Measurements from ENCODE around the gene TPPP2. TPM values are rescaled to one million over a fixed set of nuclear protein-coding genes. Genes with fewer than 3 reads are reported as not detected.

The TPPP2 gene
- total RNA-seq, 2 experiments from 2014 or later, result not detected

DNA sequence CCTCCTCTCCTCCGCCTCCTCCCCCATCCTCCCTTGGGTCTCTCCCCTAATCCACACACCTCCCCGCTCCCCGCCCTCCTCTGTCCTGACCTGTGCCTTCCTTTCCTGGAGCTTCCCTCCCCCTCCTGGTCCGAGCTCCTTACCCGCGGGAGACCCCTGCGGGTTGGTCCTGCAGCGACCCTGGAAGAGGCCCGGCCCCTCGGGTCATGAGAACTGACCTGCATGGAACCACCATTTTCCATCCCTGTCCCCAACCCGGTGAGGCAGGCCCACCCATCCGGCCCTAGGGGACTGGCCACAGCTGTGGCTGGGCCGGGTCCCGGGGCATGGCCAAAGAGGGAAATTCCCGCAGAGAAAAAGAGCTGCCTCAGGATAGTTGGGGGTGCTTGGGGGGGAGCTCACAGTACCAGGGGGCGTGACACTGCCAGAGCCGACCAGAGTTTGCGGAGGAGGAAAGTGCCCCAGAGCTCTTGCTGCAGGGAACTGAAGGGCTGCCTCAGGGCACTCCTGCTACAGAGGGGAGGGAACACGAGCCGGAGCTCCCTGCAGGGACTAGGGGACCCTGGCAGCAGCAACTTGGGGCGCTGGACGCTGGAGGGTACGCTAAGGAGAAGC, 40.7 kb downstream of the TPPP2 start:
- H3K9me3 ChIP-seq (ENCODE audit: control insufficient read depth in 1 of 2, insufficient read depth in 1 of 2, low read length in 2 of 2), result peaks cover 0 to 13% of the 10 kb centered on the region in 2 experiments
- Mint-ChIP-seq H3K9me3 (no peaks in the 10 kb centered on the region), H3K27ac (no peak overlapping the region), H3K36me3 (ENCODE audit: low read depth) (no peaks in the 10 kb centered on the region), H3K4me1 (ENCODE audit: low read depth) (peaks cover 37% of the 10 kb centered on the region), H3K4me3 (peak overlapping the region; percentile 86), H3K27me3 (peaks cover 75% of the 10 kb centered on the region)
- TF ChIP-seq, protein P1, sequence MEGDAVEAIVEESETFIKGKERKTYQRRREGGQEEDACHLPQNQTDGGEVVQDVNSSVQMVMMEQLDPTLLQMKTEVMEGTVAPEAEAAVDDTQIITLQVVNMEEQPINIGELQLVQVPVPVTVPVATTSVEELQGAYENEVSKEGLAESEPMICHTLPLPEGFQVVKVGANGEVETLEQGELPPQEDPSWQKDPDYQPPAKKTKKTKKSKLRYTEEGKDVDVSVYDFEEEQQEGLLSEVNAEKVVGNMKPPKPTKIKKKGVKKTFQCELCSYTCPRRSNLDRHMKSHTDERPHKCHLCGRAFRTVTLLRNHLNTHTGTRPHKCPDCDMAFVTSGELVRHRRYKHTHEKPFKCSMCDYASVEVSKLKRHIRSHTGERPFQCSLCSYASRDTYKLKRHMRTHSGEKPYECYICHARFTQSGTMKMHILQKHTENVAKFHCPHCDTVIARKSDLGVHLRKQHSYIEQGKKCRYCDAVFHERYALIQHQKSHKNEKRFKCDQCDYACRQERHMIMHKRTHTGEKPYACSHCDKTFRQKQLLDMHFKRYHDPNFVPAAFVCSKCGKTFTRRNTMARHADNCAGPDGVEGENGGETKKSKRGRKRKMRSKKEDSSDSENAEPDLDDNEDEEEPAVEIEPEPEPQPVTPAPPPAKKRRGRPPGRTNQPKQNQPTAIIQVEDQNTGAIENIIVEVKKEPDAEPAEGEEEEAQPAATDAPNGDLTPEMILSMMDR (IDR thresholded peaks at IDR 0.05), result no peak
- ChIA-PET POLR2A (interaction anchor here (0.7 to 2.1 kb wide), 7 partner anchors 17 to 73 kb away, joined by 3 to 15 read pairs (median 6); partner anchors contain the start of gene ZNF219), CTCF (interaction anchor here (0.9 to 2.7 kb wide), 5 partner anchors 18 to 56 kb away, joined by 3 to 26 read pairs (median 10); no protein-coding TSS in a partner anchor)
- peaks cover 37% of the 10 kb centered on the region for H3K4me1 ChIP-seq (ENCODE audit: insufficient read depth, low read length)
- intact Hi-C loops (cut with DNase I, micrococcal nuclease), result no loop called here
- H3K36me3 ChIP-seq (ENCODE audit: insufficient read depth, low read length), result no peaks in the 10 kb centered on the region
- ATAC-seq (ENCODE audit: poor library complexity), result peak; percentile 39
- peaks cover 44 to 59% of the 10 kb centered on the region in 2 experiments for H3K27me3 ChIP-seq (ENCODE audit: control insufficient read depth in 1 of 2, insufficient read depth in 2 of 2, low read length in 2 of 2)
- peak in 5 of 14 experiments; percentile 10 to 61 (median 25) for DNase-seq
- peak overlapping the region; percentile 51 for H3K4me3 ChIP-seq (ENCODE audit: low read length)
- no peak overlapping the region for H3K27ac ChIP-seq (ENCODE audit: low read depth in 1 of 2, low read length in 2 of 2)

DNA sequence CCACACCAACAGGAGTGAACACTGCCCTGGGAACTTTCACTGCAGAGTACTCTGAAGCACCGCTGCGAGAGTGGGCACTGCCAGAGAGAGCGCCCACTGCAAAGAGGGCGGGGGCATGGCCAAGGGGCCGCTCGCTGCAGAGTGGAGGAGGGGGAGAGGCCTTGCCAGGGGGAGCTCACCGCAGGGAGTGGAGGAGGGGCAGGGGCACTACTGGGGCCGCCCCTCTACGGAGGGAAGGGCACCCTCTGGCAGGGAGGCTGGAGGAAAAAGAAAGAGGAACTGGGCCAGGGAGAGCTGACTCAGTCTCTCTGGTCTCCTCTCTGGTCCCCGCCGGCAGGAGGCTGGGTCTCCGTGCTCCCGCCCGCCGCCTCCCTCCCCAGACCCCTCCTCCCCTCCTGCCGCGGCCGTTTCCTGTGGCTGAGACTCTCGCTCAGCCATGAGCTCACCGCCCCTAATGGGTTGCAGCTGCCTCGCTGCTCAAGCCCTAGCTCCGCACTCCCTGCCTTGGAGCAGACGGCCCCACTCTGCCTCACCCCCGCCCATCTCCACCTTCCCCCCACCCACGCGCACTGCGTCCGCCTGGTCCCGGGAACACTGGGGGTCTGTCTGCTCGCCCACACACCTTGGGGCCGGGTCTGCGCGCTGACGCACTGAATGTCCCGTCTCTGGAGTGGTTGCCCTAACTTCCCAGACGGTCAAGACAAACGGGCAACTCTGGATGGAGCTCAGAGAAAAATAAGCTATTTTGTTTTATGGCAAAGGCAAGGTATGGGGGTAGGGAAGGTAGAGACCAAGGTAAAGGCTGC, 41.4 kb downstream of the TPPP2 start:
- no peak overlapping the region for H3K27ac Mint-ChIP-seq
- peaks cover 40 to 59% of the 10 kb centered on the region in 2 experiments for H3K27me3 ChIP-seq (ENCODE audit: control insufficient read depth in 1 of 2, insufficient read depth in 2 of 2, low read length in 2 of 2)
- H3K27ac ChIP-seq (ENCODE audit: low read depth in 1 of 2, low read length in 2 of 2), result no peak overlapping the region
- POLR2A ChIA-PET, result interaction anchor here (0.7 to 2.1 kb wide), 8 partner anchors 16 to 74 kb away, joined by 3 to 15 read pairs (median 4); partner anchors contain the start of gene ZNF219
- intact Hi-C loops (cut with DNase I, micrococcal nuclease), result no loop called here
- no peaks in the 10 kb centered on the region for H3K36me3 ChIP-seq (ENCODE audit: insufficient read depth, low read length)
- H3K9me3 Mint-ChIP-seq, result no peaks in the 10 kb centered on the region
- peaks cover 37% of the 10 kb centered on the region for H3K4me1 Mint-ChIP-seq (ENCODE audit: low read depth)
- peak overlapping the region; percentile 51 for H3K4me3 ChIP-seq (ENCODE audit: low read length)
- ATAC-seq (ENCODE audit: poor library complexity), result peak; percentile 37
- H3K36me3 Mint-ChIP-seq (ENCODE audit: low read depth), result no peaks in the 10 kb centered on the region
- peaks cover 0 to 13% of the 10 kb centered on the region in 2 experiments for H3K9me3 ChIP-seq (ENCODE audit: control insufficient read depth in 1 of 2, insufficient read depth in 1 of 2, low read length in 2 of 2)
- peak in 8 of 14 experiments; percentile 19 to 76 (median 50) for DNase-seq
- H3K4me1 ChIP-seq (ENCODE audit: insufficient read depth, low read length), result peaks cover 37% of the 10 kb centered on the region
- peak overlapping the region; percentile 86 for H3K4me3 Mint-ChIP-seq
- H3K27me3 Mint-ChIP-seq, result peaks cover 71% of the 10 kb centered on the region
- TF ChIP-seq, protein P1 (IDR thresholded peaks at IDR 0.05), result no peak
- CTCF ChIA-PET, result interaction anchor here (0.9 to 2.7 kb wide), 5 partner anchors 17 to 56 kb away, joined by 3 to 26 read pairs (median 10); no protein-coding TSS in a partner anchor

DNA sequence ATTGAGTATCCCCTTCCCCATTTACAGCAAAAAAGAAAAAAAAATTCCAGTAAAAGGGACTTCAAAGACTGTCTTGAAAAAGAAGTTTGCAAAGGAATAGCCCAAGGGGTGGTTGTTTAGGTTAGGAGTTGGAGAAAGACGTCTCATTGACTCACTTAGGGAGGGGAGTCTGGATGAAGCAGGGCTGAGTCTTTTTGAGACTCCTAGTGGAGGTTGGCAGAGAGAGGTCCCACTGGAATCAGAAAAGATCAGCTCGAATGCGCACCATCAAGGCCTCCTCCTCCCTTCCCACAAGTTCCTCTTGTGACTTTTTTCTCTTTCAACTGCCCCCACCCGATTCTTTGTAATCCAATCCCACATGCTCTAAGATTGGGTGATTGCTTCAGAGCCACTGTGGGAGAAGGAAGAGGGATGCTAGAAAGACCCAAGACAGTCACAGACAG, 42.0 kb downstream of the TPPP2 start:
- H3K27ac Mint-ChIP-seq, result no peak overlapping the region
- peak in 1 of 14 experiments; percentile 20 for DNase-seq
- peaks cover 0 to 13% of the 10 kb centered on the region in 2 experiments for H3K9me3 ChIP-seq (ENCODE audit: control insufficient read depth in 1 of 2, insufficient read depth in 1 of 2, low read length in 2 of 2)
- no peaks in the 10 kb centered on the region for H3K9me3 Mint-ChIP-seq
- H3K4me1 Mint-ChIP-seq (ENCODE audit: low read depth), result peaks cover 37% of the 10 kb centered on the region
- peak overlapping the region; percentile 66 for H3K4me3 Mint-ChIP-seq
- intact Hi-C loops (cut with DNase I, micrococcal nuclease), result no loop called here
- H3K4me1 ChIP-seq (ENCODE audit: insufficient read depth, low read length), result peaks cover 37% of the 10 kb centered on the region
- peaks cover 65% of the 10 kb centered on the region for H3K27me3 Mint-ChIP-seq
- no peaks in the 10 kb centered on the region for H3K36me3 ChIP-seq (ENCODE audit: insufficient read depth, low read length)
- no peak for ATAC-seq (ENCODE audit: poor library complexity)
- POLR2A ChIA-PET, result interaction anchor here (1.3 to 2.1 kb wide), 4 partner anchors 15 to 32 kb away, joined by 3 to 15 read pairs (median 7); partner anchors contain the start of gene ZNF219
- H3K27me3 ChIP-seq (ENCODE audit: control insufficient read depth in 1 of 2, insufficient read depth in 2 of 2, low read length in 2 of 2), result peaks cover 40 to 55% of the 10 kb centered on the region in 2 experiments
- no peak overlapping the region for H3K27ac ChIP-seq (ENCODE audit: low read depth in 1 of 2, low read length in 2 of 2)
- CTCF ChIA-PET, result interaction anchor here (1.5 to 2.7 kb wide), 4 partner anchors 16 to 57 kb away, joined by 8 to 26 read pairs (median 15); no protein-coding TSS in a partner anchor
- H3K36me3 Mint-ChIP-seq (ENCODE audit: low read depth), result no peaks in the 10 kb centered on the region
- H3K4me3 ChIP-seq (ENCODE audit: low read length), result no peak overlapping the region
- TF ChIP-seq, protein P1 (IDR thresholded peaks at IDR 0.05), result no peak

All from CD4-positive, alpha-beta T cell (primary cell).